Measurements from ENCODE around the gene ELMO1. TPM values are rescaled to one million over a fixed set of nuclear protein-coding genes. Genes with fewer than 3 reads are reported as not detected.

Gene ELMO1
- total RNA-seq, 1 donor from 2014 or later, result 139 TPM

- intact Hi-C loops (cut with micrococcal nuclease), result no loop called here
These were observed 374.3 kb downstream of the ELMO1 start for GRCh38 chr7:37074370-37074769.

GRCh38 chr7:37071124-37071523 is 377.5 kb downstream of the ELMO1 start:
- intact Hi-C loops (cut with micrococcal nuclease), result no loop called here

DNA sequence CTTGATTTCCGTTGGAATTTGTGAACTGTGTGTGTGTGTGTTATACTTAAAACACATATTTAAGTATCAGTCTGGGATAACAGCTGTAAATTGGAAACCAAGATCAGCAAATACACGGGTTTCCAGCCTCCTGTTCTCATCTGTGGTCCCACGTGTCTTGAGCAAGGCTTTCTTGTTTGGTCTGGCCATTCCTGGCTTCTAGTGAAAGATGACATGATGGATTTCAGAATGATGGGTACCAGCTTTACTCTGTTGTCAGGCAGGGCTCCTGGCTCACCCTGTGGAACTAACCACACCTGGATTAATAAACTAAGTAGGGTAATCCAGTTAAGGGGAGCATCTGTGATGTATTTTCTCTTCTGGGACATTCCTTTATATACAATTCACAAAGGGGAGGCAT is 378.2 kb downstream of the ELMO1 start:
- intact Hi-C loops (cut with micrococcal nuclease), result no loop called here

DNA sequence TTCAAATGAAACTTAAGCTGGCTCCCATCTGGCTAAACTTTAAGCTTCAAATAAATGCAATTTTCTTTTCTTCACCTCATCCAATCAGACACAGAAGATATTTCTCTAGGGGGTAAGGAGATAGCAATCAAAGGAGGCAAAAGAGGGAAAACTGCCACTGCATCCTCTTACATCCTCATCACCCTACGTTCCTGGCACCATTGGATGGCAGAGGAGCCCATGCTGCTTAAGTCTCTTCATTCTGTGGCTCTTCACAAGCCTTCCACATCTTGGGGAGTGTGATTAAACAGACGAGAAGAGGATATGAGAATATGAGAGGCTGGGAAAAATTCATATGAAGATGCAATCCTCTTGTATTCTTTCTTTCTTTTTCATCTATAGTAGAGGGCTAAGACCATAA is 378.6 kb downstream of the ELMO1 start:
- intact Hi-C loops (cut with micrococcal nuclease), result no loop called here

DNA sequence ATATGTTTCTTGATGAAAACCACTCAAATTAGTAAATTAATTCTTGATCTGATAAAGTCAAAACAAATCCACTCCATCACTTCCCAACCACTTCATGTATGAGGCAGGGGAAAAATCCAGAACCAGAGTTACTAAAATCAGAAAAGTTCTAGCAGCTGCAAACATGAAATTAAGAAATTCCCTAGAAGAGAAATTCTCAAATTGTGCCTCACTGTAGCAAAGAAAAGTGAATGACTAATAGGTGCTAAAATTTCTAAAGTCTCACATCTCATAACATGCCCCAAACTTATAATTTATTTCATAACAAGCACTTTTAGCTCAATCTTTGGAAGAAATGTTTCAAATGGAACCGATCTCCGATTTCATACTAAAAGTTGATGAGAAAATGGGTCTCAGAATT is 379.3 kb downstream of the ELMO1 start:
- intact Hi-C loops (cut with micrococcal nuclease), result no loop called here

- intact Hi-C loops (cut with micrococcal nuclease), result no loop called here
These were observed 379.8 kb downstream of the ELMO1 start for GRCh38 chr7:37068902-37069301.

DNA sequence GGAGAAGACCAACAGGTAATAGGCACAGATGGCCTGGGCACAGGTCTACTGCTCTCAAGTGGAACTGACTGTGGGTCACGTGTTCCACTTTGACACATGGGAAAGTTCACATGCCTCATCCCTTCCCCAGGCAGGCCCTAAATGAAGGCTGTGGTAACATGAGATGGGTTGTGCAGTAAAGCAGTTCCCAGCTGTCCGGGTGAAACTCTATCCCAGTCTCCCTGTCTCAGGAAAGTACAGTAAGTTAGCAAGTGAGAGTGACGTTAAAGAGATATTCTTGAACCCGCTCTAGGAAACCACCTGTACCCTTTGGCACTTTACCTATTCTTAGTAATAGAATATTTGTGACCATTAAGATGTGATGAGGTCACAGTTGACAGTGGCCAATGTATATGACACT is 380.6 kb downstream of the ELMO1 start:
- intact Hi-C loops (cut with micrococcal nuclease), result no loop called here

DNA sequence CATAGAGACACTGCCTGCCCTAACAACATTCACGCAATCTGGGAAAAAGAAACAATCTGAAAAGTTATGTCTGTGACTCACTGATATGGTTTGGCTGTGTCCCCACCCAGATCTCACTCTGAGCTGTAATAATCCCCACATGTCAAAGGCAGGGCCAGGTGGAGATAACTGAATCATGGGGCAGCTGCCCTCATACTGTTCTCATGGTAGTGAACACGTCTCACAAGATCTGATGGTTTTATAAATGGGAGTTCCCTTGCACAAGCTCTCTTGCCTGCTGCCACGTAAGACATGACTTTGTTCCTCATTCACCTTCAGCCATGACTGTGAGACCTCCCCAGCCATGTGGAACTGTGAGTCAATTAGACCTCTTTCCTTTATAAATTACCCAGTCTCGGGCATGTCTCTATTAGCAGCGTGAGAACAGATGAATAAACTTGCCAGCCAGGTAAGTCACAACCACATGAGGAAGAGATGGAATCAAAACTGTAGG is 382.8 kb downstream of the ELMO1 start:
- intact Hi-C loops (cut with micrococcal nuclease), result no loop called here

DNA sequence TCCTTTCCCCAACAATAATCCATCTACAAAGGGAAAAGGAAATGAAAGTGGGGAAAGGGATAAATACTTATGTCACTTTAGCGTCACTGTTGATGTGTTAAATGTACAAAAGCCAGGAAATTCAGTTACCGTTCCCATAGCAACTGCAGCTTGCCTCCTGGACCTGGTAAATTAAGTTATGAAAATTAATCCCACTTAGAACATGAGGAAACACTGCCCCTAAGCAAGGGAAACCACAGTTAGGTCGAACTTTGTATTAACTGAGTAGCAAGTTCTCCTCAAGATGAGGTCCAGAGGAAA is 386.2 kb downstream of the ELMO1 start:
- intact Hi-C loops (cut with micrococcal nuclease), result no loop called here

DNA sequence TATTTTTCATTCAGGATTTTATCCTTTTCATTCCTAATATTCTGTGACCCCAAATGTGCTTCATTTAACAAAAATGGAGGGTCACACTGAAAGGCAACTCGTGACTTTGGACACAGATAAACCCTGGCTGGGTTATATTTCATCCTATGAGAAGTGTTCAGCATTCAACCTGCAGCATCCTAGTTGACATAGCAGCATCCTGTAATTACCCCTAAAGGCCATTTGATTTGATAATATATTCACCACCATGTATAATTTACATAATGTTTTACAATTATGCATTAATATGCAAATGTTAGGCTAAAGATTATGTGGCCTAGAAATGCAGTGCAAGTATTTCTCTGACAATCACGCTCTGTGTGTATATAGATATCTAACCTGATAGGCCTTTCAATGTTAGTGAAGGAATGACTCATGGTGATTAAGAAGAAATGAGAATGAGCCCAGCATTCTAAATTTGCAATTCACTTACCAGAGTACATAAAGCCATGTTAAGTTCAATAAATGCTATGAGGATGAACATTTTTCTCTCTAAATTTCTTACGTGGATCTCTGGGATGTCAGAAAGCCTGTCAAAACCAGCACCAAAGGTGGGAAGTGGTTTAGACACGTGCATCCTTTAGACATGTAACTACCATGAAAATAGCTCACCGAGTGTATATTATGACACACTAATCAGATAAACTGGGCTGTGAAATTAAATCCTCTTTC is 386.7 kb downstream of the ELMO1 start:
- intact Hi-C loops (cut with micrococcal nuclease), result no loop called here

- intact Hi-C loops (cut with micrococcal nuclease), result no loop called here
These were observed 392.3 kb downstream of the ELMO1 start for GRCh38 chr7:37056234-37056912.

DNA sequence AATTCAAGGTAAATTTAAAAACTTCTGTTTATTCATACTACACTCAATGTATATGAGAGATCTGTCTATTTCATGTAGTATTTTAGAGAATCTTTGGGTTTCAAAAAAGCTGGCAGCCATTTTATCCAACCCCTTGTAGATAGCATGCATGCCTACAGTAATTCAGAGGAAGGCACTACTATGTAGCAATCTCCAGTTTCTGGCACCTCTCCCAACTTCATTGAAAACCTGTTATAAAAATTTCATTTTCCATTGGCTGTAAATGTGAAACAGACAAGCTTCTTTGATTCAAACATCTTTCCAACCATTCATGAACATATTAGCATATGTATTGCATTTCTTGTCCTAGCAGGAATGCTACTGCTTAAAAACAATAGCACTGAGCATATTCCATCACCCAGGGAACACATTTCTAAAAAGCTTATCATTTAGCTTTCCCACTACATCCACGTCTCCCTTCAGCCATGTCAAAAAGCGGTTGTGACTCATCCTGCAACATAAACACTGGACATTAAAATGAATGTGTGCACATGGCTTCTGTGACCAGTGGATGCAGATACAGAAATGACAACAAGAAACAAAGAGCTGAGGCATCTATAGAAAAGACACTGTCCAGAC is 393.9 kb downstream of the ELMO1 start:
- intact Hi-C loops (cut with micrococcal nuclease), result no loop called here

- intact Hi-C loops (cut with micrococcal nuclease), result no loop called here
These were observed 396.0 kb downstream of the ELMO1 start for GRCh38 chr7:37052705-37053104.

DNA sequence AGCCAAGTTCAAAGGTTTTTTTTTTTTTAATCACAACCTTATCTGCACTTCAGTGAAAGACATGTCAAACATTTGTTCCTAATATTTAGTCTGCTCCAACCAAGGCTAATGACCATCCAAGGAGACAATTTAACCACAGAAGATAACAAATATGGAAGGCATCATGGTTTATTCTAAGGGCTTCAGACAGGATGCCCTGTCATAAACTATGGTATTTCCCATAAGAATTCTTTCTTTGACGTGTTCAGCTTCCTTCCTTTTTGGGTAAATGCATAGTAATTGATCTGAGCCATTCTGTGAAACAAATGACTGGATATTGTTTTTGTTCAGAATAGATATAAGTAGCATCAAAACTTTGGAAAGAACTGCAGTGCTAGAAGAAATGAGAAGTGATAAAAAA is 397.9 kb downstream of the ELMO1 start:
- intact Hi-C loops (cut with micrococcal nuclease), result no loop called here

DNA sequence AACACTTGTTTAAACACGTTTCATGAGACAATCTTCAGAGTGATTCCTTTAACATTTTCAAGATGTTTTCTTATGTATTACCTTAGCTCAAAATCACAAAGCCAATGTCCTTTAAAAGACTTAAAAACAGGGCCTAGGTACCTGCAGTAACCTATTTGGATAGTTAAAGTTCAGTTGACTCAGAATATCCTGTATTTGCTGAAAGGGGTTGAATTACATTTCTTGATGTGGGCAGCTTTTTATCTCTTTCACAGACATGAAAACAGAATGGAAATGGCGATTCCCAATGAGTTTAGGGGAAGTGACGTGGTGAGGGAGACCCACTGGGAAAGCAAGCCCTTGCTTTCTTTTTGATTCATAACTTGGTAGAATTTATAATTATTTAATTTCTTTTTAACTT is 400.0 kb downstream of the ELMO1 start:
- intact Hi-C loops (cut with micrococcal nuclease), result no loop called here

DNA sequence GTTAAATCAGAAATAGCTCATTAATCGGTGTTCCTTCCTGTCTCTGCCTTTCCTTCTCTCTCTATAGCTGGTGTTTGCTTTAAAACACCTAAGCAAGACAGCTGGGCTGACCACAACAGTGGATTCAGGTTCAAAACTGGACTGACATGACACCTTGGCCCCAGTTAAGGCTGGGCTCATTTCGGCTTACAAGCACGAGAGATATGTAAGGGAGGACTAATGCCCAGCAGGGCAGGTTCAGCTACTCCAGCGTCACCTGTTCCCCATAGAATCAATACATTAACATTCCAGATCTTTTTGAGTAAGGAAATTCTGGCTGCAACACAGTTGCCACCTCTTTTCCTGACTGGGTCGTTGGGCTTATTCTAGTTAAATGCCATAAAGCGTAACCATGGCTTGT is 401.4 kb downstream of the ELMO1 start:
- intact Hi-C loops (cut with micrococcal nuclease), result no loop called here

- intact Hi-C loops (cut with micrococcal nuclease), result no loop called here
These were observed 402.1 kb downstream of the ELMO1 start for GRCh38 chr7:37046531-37047079.

DNA sequence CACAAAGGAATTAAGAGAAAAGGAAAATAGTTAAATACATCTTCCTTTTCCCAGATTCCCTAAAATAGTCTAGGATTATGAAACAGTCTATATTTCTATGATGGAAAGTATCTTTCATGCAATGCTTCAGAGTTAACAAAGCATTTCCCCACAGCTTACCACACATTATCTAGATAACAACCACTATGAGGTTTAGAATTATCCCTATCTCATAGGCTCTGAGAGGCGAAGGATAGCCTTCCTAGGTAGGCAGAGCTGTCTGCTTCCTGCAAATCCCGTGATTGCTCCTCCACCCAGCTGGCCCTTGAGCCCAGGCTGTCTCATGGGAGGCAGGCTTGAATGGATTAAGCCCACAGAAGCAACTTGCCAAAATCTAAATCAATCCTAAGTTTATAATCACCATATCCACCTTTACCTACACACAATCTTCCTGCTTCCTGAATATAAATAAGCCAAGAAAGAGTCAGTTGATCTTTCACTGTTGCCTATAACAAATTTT is 402.9 kb downstream of the ELMO1 start:
- intact Hi-C loops (cut with micrococcal nuclease), result no loop called here

GRCh38 chr7:37041461-37041860 is 407.2 kb downstream of the ELMO1 start:
- intact Hi-C loops (cut with micrococcal nuclease), result no loop called here

DNA sequence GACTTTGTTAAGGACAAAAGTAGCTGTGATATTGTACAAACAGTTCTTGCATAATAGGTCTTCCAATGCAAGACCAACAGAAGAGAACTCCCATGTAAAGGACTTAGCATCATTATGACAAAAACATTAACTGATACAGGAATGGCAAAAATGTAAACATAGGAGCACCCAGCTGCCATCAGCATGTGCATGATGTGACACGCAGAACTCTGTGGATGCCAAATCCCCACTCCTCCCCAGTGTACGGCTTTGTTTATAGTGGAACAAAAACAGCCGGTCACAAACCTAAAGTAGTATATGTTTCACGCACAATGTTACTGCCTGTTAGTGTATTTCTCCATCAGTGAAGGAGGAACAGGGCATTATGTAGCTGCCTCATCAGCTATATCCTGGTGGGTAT is 408.3 kb downstream of the ELMO1 start:
- intact Hi-C loops (cut with micrococcal nuclease), result no loop called here

DNA sequence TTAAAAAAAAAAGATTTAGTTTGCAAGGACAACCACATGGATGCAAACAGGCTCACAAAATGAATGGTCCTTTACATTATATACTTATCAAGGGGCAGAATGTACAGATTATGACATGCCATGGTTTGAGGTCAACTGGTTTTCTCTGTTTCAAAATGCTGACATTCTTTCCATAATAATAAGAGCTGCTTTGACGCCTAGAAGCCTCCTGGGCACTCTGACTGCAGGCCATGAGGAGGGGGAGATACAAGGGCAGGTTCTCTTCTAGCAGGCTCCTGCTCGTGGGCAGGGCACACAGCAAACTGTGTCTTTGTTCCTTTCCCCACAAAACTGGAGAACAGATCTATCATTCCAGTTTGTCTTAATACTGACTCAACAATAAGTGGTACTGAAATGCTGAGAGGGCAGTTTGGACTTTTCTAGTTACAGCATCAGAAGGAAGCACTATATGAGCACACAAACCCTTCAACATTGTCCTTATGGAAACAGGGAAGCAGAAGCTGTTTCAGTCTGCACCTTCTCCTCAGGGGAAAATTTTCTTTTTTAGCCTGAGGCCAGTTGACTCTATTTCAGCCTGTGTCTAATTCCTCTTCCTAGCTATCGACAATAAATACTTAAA is 409.4 kb downstream of the ELMO1 start:
- intact Hi-C loops (cut with micrococcal nuclease), result no loop called here

DNA sequence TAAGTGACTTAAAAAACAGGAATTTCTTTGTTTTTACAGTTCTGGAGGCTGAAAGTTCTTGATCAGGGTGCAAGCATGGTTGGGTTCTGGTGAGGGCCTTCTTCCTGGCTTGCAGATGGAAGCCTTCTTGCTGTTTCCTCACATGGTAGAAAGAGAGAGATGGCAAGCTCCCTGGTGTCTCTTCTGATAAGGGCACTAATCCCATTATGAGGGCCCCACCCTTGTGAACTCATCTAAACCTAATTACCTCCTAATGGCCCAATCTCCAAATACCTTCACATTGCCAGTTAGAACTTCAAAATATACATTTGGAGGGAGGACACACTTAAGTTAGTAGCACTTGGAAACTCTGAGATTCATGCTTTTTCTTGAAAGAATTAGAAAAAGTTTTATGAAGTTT is 410.0 kb downstream of the ELMO1 start:
- intact Hi-C loops (cut with micrococcal nuclease), result no loop called here
